Panc1 (cell line): ENCODE results near the gene TNIP1. TPM values are rescaled to one million over a fixed set of nuclear protein-coding genes. Genes with fewer than 3 reads are reported as not detected.

Experiments
- ATAC-seq: fragments of 200-7000 bp; cut with Tn5 transposase; 2 replicates; pipeline ENCODE4 v1.9.1; 2020; ENCODE audit warnings: mild to moderate bottlenecking, moderate library complexity
- BruUV-seq: library from RNA; stranded (reverse); fragments of 400-500 nt; replicated peaks from 2 replicates; lab custom pipeline; 2021; lab: Mats Ljungman, UMichigan
- CTCF ChIA-PET: fragments of 300-600 bp; sonication (Branson Sonifier 250); formaldehyde crosslinking; loops from one replicate; lab custom pipeline; 2022; ENCODE audit warnings: antibody characterized with exemption; lab: Charles Lee
- POLR2A ChIA-PET: fragments of 300-600 bp; sonication (Branson Sonifier 250); formaldehyde crosslinking; loops from one replicate; lab custom pipeline; 2022; ENCODE audit warnings: antibody characterized with exemption; lab: Charles Lee
- DNase-seq: peaks from one replicate; pipeline ENCODE4 v3.0.0-alpha.2; 2010; ENCODE audit warnings: low read depth, low spot score
- H3K27ac ChIP-seq: 2 replicates; pipeline ENCODE4 v1.5.1; 2011; ENCODE audit warnings: mild to moderate bottlenecking, low read length, inconsistent platforms
- H3K27me3 ChIP-seq: fragments of 200-500 bp; sonication (Bioruptor generic); 2 replicates; pipeline ENCODE4 v1.6.0; 2014; ENCODE audit warnings: low read length, inconsistent platforms; ENCODE audit not compliant: control insufficient read depth, insufficient read depth
- H3K36me3 ChIP-seq: fragments of 200-500 bp; sonication (Bioruptor generic); 2 replicates; pipeline ENCODE4 v1.5.1; 2014; ENCODE audit warnings: inconsistent platforms, mild to moderate bottlenecking, low read length, moderate library complexity; ENCODE audit not compliant: control insufficient read depth, insufficient read depth
- H3K4me1 ChIP-seq: 2 replicates; pipeline ENCODE4 v1.5.1; 2011; ENCODE audit warnings: inconsistent platforms, mild to moderate bottlenecking, low read length, moderate library complexity; ENCODE audit not compliant: control insufficient read depth, insufficient read depth
- H3K4me3 ChIP-seq, 2 experiments: 2 replicates each; pipeline ENCODE4 v1.5.1; 2011 to 2012; ENCODE audit warnings: low read depth in 2 of 2, low read length in 2 of 2, mild to moderate bottlenecking in 2 of 2, inconsistent platforms in 1 of 2, moderate library complexity in 1 of 2
- H3K9me3 ChIP-seq: fragments of 200-500 bp; sonication (Bioruptor generic); 2 replicates; pipeline ENCODE4 v1.5.1; 2014; ENCODE audit warnings: low read depth, mild to moderate bottlenecking, inconsistent platforms, low read length, moderate library complexity; ENCODE audit not compliant: control insufficient read depth, insufficient read depth
- CTCF ChIP-seq: fragments of 450-650 bp; IDR thresholded peaks from 2 replicates; pipeline ENCODE4 v1.5.1; 2017; ENCODE audit warnings: mild to moderate bottlenecking
- POLR2AphosphoS5 ChIP-seq: IDR thresholded peaks from 2 replicates; pipeline ENCODE4 v1.6.1; 2012; ENCODE audit warnings: mild to moderate bottlenecking, low read depth, low read length, moderate library complexity
- SIN3A ChIP-seq: IDR thresholded peaks from 2 replicates; pipeline ENCODE4 v1.6.1; 2012; ENCODE audit warnings: low read depth, mild to moderate bottlenecking, low read length, moderate library complexity, borderline replicate concordance; ENCODE audit not compliant: insufficient read depth
- TCF7L2 ChIP-seq: IDR thresholded peaks from 2 replicates; pipeline ENCODE4 v1.6.1; 2011; ENCODE audit warnings: mild to moderate bottlenecking, low read depth, low read length, inconsistent platforms
- in situ Hi-C: cut with HindIII; loops from 2 replicates; pipeline ENCODE4 v1.10.0; 2016; ENCODE audit warnings: low sequenced_read_pairs, low pct_unique_long_range_greater_than_20kb
- intact Hi-C: fragments of 100-400 bp; cut with micrococcal nuclease; formaldehyde crosslinking; loops from one replicate; pipeline ENCODE4 v1.10.0; 2022; ENCODE audit not compliant: unreplicated experiment
- total RNA-seq: library from RNA; stranded (reverse); gene quantifications from one replicate; pipeline ENCODE4 v1.2.1, GENCODE V29; 2021; ENCODE audit not compliant: unreplicated experiment
- TF ChIP-seq, protein P1 (sequence below), 2 experiments: IDR thresholded peaks; 2 replicates each; pipeline ENCODE4 v1.6.1; 2011 to 2012; ENCODE audit warnings: low read depth in 2 of 2, control low read depth in 1 of 2, low read length in 1 of 2, mild to moderate bottlenecking in 1 of 2, moderate library complexity in 1 of 2; ENCODE audit not compliant: insufficient read depth in 1 of 2

Gene TNIP1
- total RNA-seq, 1 experiment from 2014 or later = 81.9 TPM

GRCh38 chr5:151107738-151108520, 27.1 kb upstream of the TNIP1 start:
- intact Hi-C loops = no loop called here
- Histone ChIP-seq H3K9me3 (no peaks in the 10 kb centered on the region), H3K27me3 (no peaks in the 10 kb centered on the region), H3K36me3 (no peaks in the 10 kb centered on the region), H3K27ac (no peak overlapping the region), H3K4me1 (no peaks in the 10 kb centered on the region), H3K4me3 (no peak overlapping the region)
- TSS peak; percentile 40 for BruUV-seq
- POLR2A ChIA-PET = no interaction called here
- CTCF ChIA-PET = interaction anchor here (0.7 kb wide), 1 partner anchor 34 kb away, joined by 3 read pairs; no protein-coding TSS in a partner anchor
- TF ChIP-seq TCF7L2 (no peak), SIN3A (no peak), CTCF (no peak), POLR2AphosphoS5 (no peak)
- TF ChIP-seq, protein P1, sequence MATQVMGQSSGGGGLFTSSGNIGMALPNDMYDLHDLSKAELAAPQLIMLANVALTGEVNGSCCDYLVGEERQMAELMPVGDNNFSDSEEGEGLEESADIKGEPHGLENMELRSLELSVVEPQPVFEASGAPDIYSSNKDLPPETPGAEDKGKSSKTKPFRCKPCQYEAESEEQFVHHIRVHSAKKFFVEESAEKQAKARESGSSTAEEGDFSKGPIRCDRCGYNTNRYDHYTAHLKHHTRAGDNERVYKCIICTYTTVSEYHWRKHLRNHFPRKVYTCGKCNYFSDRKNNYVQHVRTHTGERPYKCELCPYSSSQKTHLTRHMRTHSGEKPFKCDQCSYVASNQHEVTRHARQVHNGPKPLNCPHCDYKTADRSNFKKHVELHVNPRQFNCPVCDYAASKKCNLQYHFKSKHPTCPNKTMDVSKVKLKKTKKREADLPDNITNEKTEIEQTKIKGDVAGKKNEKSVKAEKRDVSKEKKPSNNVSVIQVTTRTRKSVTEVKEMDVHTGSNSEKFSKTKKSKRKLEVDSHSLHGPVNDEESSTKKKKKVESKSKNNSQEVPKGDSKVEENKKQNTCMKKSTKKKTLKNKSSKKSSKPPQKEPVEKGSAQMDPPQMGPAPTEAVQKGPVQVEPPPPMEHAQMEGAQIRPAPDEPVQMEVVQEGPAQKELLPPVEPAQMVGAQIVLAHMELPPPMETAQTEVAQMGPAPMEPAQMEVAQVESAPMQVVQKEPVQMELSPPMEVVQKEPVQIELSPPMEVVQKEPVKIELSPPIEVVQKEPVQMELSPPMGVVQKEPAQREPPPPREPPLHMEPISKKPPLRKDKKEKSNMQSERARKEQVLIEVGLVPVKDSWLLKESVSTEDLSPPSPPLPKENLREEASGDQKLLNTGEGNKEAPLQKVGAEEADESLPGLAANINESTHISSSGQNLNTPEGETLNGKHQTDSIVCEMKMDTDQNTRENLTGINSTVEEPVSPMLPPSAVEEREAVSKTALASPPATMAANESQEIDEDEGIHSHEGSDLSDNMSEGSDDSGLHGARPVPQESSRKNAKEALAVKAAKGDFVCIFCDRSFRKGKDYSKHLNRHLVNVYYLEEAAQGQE (IDR thresholded peaks at IDR 0.05; ENCODE audit: insufficient read depth in 1 of 2, low read depth in 2 of 2, low read length in 1 of 2) = no peak
- in situ Hi-C loops = no loop called here
- DNase-seq (no peak), ATAC-seq (0 out of 2 replicates have a peak, but pooled peaks have one; percentile 64)

GRCh38 chr5:151107084-151107483, 26.2 kb upstream of the TNIP1 start:
- TF ChIP-seq SIN3A = no peak
- TF ChIP-seq CTCF = no peak
- no peak for TF ChIP-seq TCF7L2
- TF ChIP-seq, protein P1 (IDR thresholded peaks at IDR 0.05; ENCODE audit: insufficient read depth in 1 of 2, low read depth in 2 of 2, low read length in 1 of 2) = no peak
- TF ChIP-seq POLR2AphosphoS5 = no peak
- in situ Hi-C loops = no loop called here
- Histone ChIP-seq H3K27ac (no peak overlapping the region), H3K4me3 (no peak overlapping the region), H3K9me3 (no peaks in the 10 kb centered on the region), H3K4me1 (no peaks in the 10 kb centered on the region), H3K27me3 (no peaks in the 10 kb centered on the region), H3K36me3 (no peaks in the 10 kb centered on the region)
- no TSS peak for BruUV-seq
- intact Hi-C loops = no loop called here
- ChIA-PET POLR2A (no interaction called here), CTCF (no interaction called here)
- no peak for DNase-seq
- ATAC-seq = no peak
